Measurements from ENCODE around the gene SEC31B. TPM values are rescaled to one million over a fixed set of nuclear protein-coding genes. Genes with fewer than 3 reads are reported as not detected.

SEC31B gene
- total and polyA plus RNA-seq, 2 donors (not counting 3 experiments of a cell fraction or from before 2014, with no cell fraction given): 11.1 to 14.4 TPM

- FAIRE-seq (no peak), DNase-seq (ENCODE audit: low read depth, low spot score) (no peak)
- POLR2A ChIA-PET: no interaction called here
- TF ChIP-seq POLR2A (IDR thresholded peaks at IDR 0.05; ENCODE audit: low read depth, low read length): no peak
- no peak for TF ChIP-seq JUN (IDR thresholded peaks at IDR 0.05; ENCODE audit: borderline replicate concordance, insufficient read depth, insufficient read length, low read depth)
- no peak for TF ChIP-seq EZH2 (IDR thresholded peaks at IDR 0.05; ENCODE audit: borderline replicate concordance, low read depth, low read length, severe bottlenecking)
- TF ChIP-seq MAX (IDR thresholded peaks at IDR 0.05; ENCODE audit: insufficient read depth, insufficient read length): no peak
- no peak for TF ChIP-seq GATA2 (IDR thresholded peaks at IDR 0.05; ENCODE audit: insufficient read depth, insufficient read length, low read depth, low read length)
- no peak for TF ChIP-seq FOS (IDR thresholded peaks at IDR 0.05; ENCODE audit: borderline replicate concordance, insufficient read depth, low read length)
- no peak for TF ChIP-seq CTCF (IDR thresholded peaks at IDR 0.05; ENCODE audit: extremely low read depth in 1 of 2, insufficient read depth in 1 of 2, low read depth in 1 of 2, low read length in 2 of 2)
- TF ChIP-seq POLR2AphosphoS5 (IDR thresholded peaks at IDR 0.05; ENCODE audit: insufficient read depth, low read depth, low read length): no peak
- Histone ChIP-seq H3K27me3 (ENCODE audit: control insufficient read depth in 2 of 2, insufficient read depth in 2 of 2, low read length in 2 of 2) (peaks cover 34 to 48% of the 10 kb centered on the region in 2 experiments), H3K4me1 (ENCODE audit: control insufficient read depth, extremely low read depth, insufficient read depth, low read length) (no peaks in the 10 kb centered on the region), H3K9ac (replicated peaks; ENCODE audit: extremely low read depth, insufficient read depth, low read length) (no peak overlapping the region), H3K9me3 (replicated peaks; ENCODE audit: control insufficient read depth, insufficient read depth, low read length) (no peaks in the 10 kb centered on the region), H3K27ac (ENCODE audit: insufficient read depth, low read depth, low read length) (no peak overlapping the region), H3K9me1 (replicated peaks; ENCODE audit: control insufficient read depth, extremely low read depth, insufficient read depth, low read length) (no peaks in the 10 kb centered on the region), H2AFZ (ENCODE audit: low read depth, low read length) (no peak overlapping the region), H4K20me1 (replicated peaks; ENCODE audit: control insufficient read depth, extremely low read depth, insufficient read depth, low read length) (no peaks in the 10 kb centered on the region), H3K4me2 (ENCODE audit: insufficient read depth, low read length) (no peak overlapping the region), H3K36me3 (ENCODE audit: control insufficient read depth in 2 of 2, extremely low read depth in 1 of 2, insufficient read depth in 2 of 2, low read length in 2 of 2) (no peaks in the 10 kb centered on the region), H3K4me3 (replicated peaks in 1 of 3; ENCODE audit: insufficient read depth in 1 of 3, low read depth in 1 of 3, low read length in 3 of 3) (no peak overlapping the region), H3K79me2 (ENCODE audit: control insufficient read depth, insufficient read depth, low read length) (no peaks in the 10 kb centered on the region)
- intact Hi-C loops (cut with micrococcal nuclease): no loop called here
- dilution Hi-C loops (cut with MboI; ENCODE audit: extremely low pct_ligation_motif_present, low sequenced_read_pairs): no loop called here
- CTCF ChIA-PET: interaction anchor here (0.6 to 2.6 kb wide), 5 partner anchors 13 to 409 kb away, joined by 3 to 14 read pairs (median 4); partner anchors contain the start of gene HIF1AN
- no TSS peak for BruUV-seq (replicated peaks)
Observed at GRCh38 chr10:100468978-100469377, 50.7 kb downstream of the SEC31B start.

Data from endothelial cell of umbilical vein (primary cell).